ENCODE measurements around the gene KCNQ1. TPM values are rescaled to one million over a fixed set of nuclear protein-coding genes. Genes with fewer than 3 reads are reported as not detected.

KCNQ1 gene
- total RNA-seq, 2 experiments from 2014 or later = 4.3 to 9.2 TPM

- CTCF ChIA-PET = no interaction called here
- H3K27me3 Mint-ChIP-seq = no peaks in the 10 kb centered on the region
- no peaks in the 10 kb centered on the region for H3K9me3 Mint-ChIP-seq (ENCODE audit: low read depth)
- ATAC-seq = no peak
- H3K36me3 Mint-ChIP-seq = no peaks in the 10 kb centered on the region
- DNase-seq = no peak
- H3K27ac Mint-ChIP-seq = no peak overlapping the region
- no peaks in the 10 kb centered on the region for H3K4me1 Mint-ChIP-seq
- H3K4me3 Mint-ChIP-seq = no peak overlapping the region
Observed at GRCh38 chr11:2559527-2560311, 114.9 kb downstream of the KCNQ1 start.

GRCh38 chr11:2561696-2562581, 117.1 kb downstream of the KCNQ1 start:
- ATAC-seq = no peak

GRCh38 chr11:2562890-2563212, 118.0 kb downstream of the KCNQ1 start:
- CTCF ChIA-PET = no interaction called here
- Mint-ChIP-seq H3K9me3 (ENCODE audit: low read depth) (no peaks in the 10 kb centered on the region), H3K27me3 (no peaks in the 10 kb centered on the region), H3K27ac (no peak overlapping the region), H3K4me3 (no peak overlapping the region), H3K36me3 (no peaks in the 10 kb centered on the region), H3K4me1 (no peaks in the 10 kb centered on the region)
- DNase-seq = no peak
- ATAC-seq = no peak

More at GRCh38 chr11:2561696-2562581, 117.1 kb downstream of the KCNQ1 start:
- CTCF ChIA-PET = interaction anchor here (0.7 kb wide), 1 partner anchor 29 kb away, joined by 3 read pairs; no protein-coding TSS in a partner anchor
- Mint-ChIP-seq H3K27me3 (no peaks in the 10 kb centered on the region), H3K4me3 (no peak overlapping the region), H3K4me1 (no peaks in the 10 kb centered on the region), H3K9me3 (ENCODE audit: low read depth) (no peaks in the 10 kb centered on the region), H3K36me3 (no peaks in the 10 kb centered on the region), H3K27ac (no peak overlapping the region)
- DNase-seq = no peak

GRCh38 chr11:2563213-2564007, 118.6 kb downstream of the KCNQ1 start:
- H3K4me1 Mint-ChIP-seq = no peaks in the 10 kb centered on the region
- no peak overlapping the region for H3K27ac Mint-ChIP-seq
- CTCF ChIA-PET = no interaction called here
- H3K36me3 Mint-ChIP-seq = no peaks in the 10 kb centered on the region
- no peak overlapping the region for H3K4me3 Mint-ChIP-seq
- no peak for DNase-seq
- ATAC-seq = no peak
- no peaks in the 10 kb centered on the region for H3K9me3 Mint-ChIP-seq (ENCODE audit: low read depth)
- H3K27me3 Mint-ChIP-seq = no peaks in the 10 kb centered on the region

GRCh38 chr11:2564008-2564530, 119.3 kb downstream of the KCNQ1 start:
- CTCF ChIA-PET = no interaction called here
- no peaks in the 10 kb centered on the region for H3K36me3 Mint-ChIP-seq
- ATAC-seq (no peak), DNase-seq (no peak)
- no peak overlapping the region for H3K27ac Mint-ChIP-seq
- H3K4me1 Mint-ChIP-seq = no peaks in the 10 kb centered on the region
- no peak overlapping the region for H3K4me3 Mint-ChIP-seq
- no peaks in the 10 kb centered on the region for H3K27me3 Mint-ChIP-seq
- no peaks in the 10 kb centered on the region for H3K9me3 Mint-ChIP-seq (ENCODE audit: low read depth)

GRCh38 chr11:2564588-2565425, 120.0 kb downstream of the KCNQ1 start:
- Mint-ChIP-seq H3K27ac (no peak overlapping the region), H3K4me3 (no peak overlapping the region), H3K36me3 (no peaks in the 10 kb centered on the region), H3K9me3 (ENCODE audit: low read depth) (no peaks in the 10 kb centered on the region), H3K27me3 (no peaks in the 10 kb centered on the region), H3K4me1 (peaks cover 1% of the 10 kb centered on the region)
- ATAC-seq (no peak), DNase-seq (no peak)
- CTCF ChIA-PET = no interaction called here

GRCh38 chr11:2565447-2566222, 120.8 kb downstream of the KCNQ1 start:
- no peak overlapping the region for H3K4me3 Mint-ChIP-seq
- H3K36me3 Mint-ChIP-seq = no peaks in the 10 kb centered on the region
- peaks cover 1% of the 10 kb centered on the region for H3K4me1 Mint-ChIP-seq
- no peaks in the 10 kb centered on the region for H3K27me3 Mint-ChIP-seq
- CTCF ChIA-PET = no interaction called here
- no peak overlapping the region for H3K27ac Mint-ChIP-seq
- DNase-seq (no peak), ATAC-seq (no peak)
- no peaks in the 10 kb centered on the region for H3K9me3 Mint-ChIP-seq (ENCODE audit: low read depth)

- Mint-ChIP-seq H3K27ac (no peak overlapping the region), H3K27me3 (no peaks in the 10 kb centered on the region), H3K36me3 (no peaks in the 10 kb centered on the region), H3K9me3 (ENCODE audit: low read depth) (no peaks in the 10 kb centered on the region), H3K4me3 (no peak overlapping the region), H3K4me1 (peaks cover 1% of the 10 kb centered on the region)
- ATAC-seq (no peak), DNase-seq (no peak)
- CTCF ChIA-PET = no interaction called here
Observed at GRCh38 chr11:2566223-2567025, 121.6 kb downstream of the KCNQ1 start.

- no peak for DNase-seq
- H3K9me3 Mint-ChIP-seq (ENCODE audit: low read depth) = no peaks in the 10 kb centered on the region
- CTCF ChIA-PET = no interaction called here
- no peak overlapping the region for H3K4me3 Mint-ChIP-seq
- ATAC-seq = no peak
- peaks cover 1% of the 10 kb centered on the region for H3K4me1 Mint-ChIP-seq
- no peak overlapping the region for H3K27ac Mint-ChIP-seq
- no peaks in the 10 kb centered on the region for H3K27me3 Mint-ChIP-seq
- no peaks in the 10 kb centered on the region for H3K36me3 Mint-ChIP-seq
Observed at GRCh38 chr11:2567026-2567671, 122.3 kb downstream of the KCNQ1 start.

- H3K4me1 Mint-ChIP-seq = peaks cover 1% of the 10 kb centered on the region
- H3K9me3 Mint-ChIP-seq (ENCODE audit: low read depth) = no peaks in the 10 kb centered on the region
- H3K36me3 Mint-ChIP-seq = no peaks in the 10 kb centered on the region
- no peak for DNase-seq
- H3K4me3 Mint-ChIP-seq = no peak overlapping the region
- no peak for ATAC-seq
- no peaks in the 10 kb centered on the region for H3K27me3 Mint-ChIP-seq
- CTCF ChIA-PET = interaction anchor here (1.1 kb wide), 1 partner anchor 319 kb away, joined by 3 read pairs; no protein-coding TSS in a partner anchor
- H3K27ac Mint-ChIP-seq = no peak overlapping the region
Observed at GRCh38 chr11:2569321-2569721, 124.5 kb downstream of the KCNQ1 start.

- no peak for ATAC-seq
- Mint-ChIP-seq H3K4me3 (no peak overlapping the region), H3K27ac (no peak overlapping the region), H3K4me1 (peaks cover 1% of the 10 kb centered on the region), H3K36me3 (no peaks in the 10 kb centered on the region), H3K9me3 (ENCODE audit: low read depth) (no peaks in the 10 kb centered on the region), H3K27me3 (no peaks in the 10 kb centered on the region)
- DNase-seq = no peak
- CTCF ChIA-PET = interaction anchor here (1.1 kb wide), 1 partner anchor 319 kb away, joined by 3 read pairs; no protein-coding TSS in a partner anchor
Observed at GRCh38 chr11:2569731-2570210, 125.0 kb downstream of the KCNQ1 start.
